Kasumi-1 (cell line): ENCODE data around the gene FLRT1.

ENCODE experiments used
- DNase-seq, 2 experiments: peaks; one replicate each; lab custom pipeline; 2025; lab: John Stamatoyannopoulos, UW

The FLRT1 gene

DNA sequence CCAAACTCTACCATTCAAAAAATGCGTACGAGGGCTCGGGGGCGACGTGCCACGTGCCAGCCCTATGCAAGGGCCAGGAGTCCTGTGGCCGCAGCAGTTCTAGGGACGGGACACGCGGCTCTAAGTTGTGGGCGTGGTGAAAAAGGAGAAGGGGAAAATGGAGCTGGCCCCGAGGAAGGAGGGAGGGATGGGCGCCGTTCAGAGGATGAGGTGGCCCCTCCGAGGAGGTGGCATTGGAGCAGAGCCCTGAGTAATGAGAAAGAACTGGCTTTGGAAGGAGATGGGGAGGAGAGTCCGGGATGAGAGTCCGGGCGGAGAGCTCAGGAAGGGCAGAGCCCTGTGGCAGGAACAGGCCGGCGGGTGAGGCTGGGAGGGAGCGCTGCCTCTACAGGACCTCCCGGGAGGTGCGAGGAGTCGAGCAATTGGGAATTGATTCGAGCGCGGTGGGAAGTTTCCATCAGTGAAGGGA is 28.5 kb upstream of the FLRT1 start:
- no peak for DNase-seq

GRCh38 chr11:64007629-64008282 is 28.0 kb upstream of the FLRT1 start:
- DNase-seq: no peak

- no peak for DNase-seq
These were observed 27.3 kb upstream of the FLRT1 start for GRCh38 chr11:64008283-64008913.

DNA sequence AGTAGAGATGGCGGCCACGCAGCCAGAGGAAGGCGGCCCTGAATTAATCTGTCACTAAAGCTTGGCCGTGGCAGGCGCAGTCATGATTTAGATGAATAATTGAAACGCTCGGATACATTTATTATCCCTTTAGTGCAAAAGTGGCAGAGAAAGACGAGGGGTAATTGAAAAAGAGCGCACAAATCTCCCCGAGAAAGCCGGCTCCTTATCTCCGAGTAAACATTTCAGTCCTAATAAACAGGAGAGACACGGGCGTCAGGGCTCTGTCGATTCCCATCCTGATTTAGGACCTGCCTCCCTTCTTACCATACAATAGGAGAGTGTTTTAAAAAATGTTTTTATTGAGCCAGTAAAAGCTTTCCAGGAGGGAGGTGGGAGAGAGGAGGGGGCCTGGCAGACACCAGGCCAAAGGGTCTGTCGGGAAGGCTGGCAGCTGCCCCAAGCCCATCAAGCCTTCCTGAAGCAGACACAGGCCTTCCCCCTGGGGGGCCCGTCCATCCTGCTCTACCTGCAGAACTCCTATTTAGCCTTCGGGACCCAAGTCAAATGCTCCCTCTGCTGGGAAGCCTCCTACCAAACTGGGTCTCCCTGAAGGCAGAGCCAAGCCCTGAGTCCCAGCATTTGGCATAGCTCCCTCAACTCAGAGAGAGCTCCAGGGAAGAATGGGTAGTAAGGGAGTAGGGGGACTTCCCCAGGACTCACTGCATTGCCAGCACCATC is 26.7 kb upstream of the FLRT1 start:
- DNase-seq: no peak

- DNase-seq: no peak
These were observed 26.0 kb upstream of the FLRT1 start for GRCh38 chr11:64009710-64010109.

GRCh38 chr11:64010783-64011182 is 24.9 kb upstream of the FLRT1 start:
- DNase-seq: no peak

DNA sequence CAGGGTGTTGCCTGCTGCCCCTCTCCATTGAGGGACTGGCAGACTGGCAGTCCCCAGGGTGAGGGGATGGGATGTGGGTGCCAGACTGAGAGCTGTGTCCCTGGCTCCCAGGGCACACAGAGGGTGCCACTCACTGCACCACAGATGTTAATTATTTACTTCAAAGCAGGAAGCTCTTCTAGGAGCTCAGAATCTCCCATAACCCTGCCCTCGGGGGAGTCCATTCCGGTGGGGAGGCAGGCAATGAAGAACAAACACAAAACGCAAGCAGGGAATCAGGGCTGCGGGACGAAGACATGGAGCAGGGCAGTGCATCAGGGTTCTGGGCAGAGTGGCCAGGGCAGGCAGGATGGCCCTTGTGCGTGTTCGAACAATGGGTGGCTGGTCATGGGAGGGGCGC is 24.4 kb upstream of the FLRT1 start:
- no peak for DNase-seq

- no peak for DNase-seq
These were observed 22.4 kb upstream of the FLRT1 start for GRCh38 chr11:64013141-64013896.

- DNase-seq: no peak
These were observed 21.4 kb upstream of the FLRT1 start for GRCh38 chr11:64014356-64014755.

GRCh38 chr11:64015510-64015909 is 20.2 kb upstream of the FLRT1 start:
- no peak for DNase-seq

DNA sequence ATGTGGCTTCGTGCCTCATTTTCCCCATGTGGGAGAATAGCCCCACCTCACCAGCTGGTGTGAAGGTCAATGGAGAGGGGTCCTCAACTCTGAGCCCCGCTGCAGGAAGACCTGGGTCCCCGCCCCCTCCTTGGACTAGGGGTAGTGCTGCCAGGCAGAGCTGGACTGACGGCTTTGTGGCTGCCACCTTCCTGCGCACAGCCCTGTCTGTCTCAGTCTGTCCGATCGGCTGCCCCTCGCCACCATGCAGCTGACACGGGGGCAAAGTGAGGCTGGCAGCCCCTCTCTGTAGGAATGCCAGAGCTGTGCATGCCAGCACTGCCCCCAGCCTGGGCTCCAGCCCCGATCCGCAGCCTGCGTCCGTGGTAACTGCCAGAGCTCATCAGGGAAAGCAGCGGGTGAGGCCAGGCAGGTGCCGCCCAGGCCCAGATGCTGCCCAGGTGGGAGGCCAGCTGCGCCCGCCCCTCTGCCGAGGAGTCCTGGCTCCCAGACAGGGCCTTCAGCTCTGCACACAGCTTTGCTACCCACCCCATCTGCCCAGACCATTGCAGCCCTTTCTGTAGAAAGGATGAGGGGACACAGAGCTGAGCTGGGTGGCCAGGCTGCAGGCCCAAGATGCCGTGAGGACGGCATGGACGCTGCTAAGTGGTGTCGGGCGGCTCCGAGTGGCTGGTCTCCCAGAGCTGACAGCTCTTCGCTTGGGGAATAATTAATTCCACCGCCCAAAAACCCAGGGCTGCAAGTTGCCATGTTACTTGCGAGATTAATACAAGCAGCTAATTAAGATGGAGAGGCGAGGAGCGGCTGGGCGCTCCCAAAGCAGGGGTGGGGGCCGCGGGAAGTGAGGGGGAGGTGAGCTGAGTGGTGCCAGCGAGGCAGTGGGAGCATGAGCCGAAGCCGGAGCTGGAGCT is 19.5 kb upstream of the FLRT1 start:
- DNase-seq: no peak

- DNase-seq: no peak
These were observed 17.8 kb upstream of the FLRT1 start for GRCh38 chr11:64017945-64018224.

- no peak for DNase-seq
These were observed 17.4 kb upstream of the FLRT1 start for GRCh38 chr11:64018310-64018709.

- no peak for DNase-seq
These were observed 16.4 kb upstream of the FLRT1 start for GRCh38 chr11:64019106-64020037.

DNA sequence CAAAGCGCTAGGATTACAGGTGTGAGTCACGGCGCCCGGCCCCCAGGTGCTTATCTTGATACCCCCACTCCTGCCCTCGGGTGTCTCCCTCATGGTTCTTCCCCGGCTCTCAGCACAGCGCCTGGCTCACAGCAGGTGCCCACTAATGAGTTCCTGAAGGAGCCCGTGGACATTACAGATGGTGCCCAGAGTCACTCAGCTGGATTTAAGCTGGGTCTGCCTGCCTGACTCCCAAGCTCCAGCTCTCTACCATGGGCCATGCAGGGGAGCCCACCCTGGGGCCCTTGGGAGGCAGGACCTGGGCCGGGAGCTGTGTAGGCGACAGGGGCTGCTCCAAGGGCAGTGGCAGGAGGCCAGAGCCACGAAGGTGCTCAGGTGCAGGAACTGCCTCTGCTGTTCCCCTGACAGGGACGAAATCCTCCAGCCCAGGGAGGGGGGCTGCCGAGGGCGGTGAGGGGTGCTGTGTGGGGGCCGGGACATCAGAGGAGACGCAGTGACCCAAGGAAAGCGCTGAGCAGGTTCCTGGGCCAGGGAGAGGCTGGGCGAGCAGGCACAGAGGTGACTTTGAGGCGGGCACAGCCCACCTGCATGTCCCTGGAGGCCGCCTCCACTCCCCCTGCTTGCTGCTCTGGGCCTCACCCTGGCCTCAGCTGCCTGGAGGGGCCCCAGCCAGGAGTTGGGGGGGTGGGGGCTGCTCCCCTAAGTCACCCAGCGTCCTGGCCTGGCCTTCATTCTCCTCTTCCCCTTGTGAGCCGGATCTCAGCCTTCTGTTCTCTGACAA is 14.6 kb upstream of the FLRT1 start:
- DNase-seq: no peak

DNA sequence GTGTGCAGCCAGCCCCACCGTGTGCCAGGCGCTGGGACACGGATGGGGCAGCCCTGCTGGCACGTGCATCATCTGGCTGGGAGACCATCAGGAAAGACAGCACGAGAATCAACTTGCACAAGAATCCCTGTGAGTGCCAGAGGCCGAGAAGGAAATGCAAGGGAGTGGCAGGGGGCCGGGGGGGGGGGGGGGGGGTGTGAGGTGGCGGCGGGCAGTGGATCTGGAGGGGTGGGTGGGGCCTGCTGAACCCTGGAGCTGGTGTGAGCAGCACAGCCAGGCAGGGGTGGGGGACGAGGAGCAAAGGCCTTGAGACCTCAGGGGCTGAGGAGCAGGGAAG is 14.0 kb upstream of the FLRT1 start:
- no peak for DNase-seq

- no peak for DNase-seq
These were observed 13.5 kb upstream of the FLRT1 start for GRCh38 chr11:64022125-64022784.

GRCh38 chr11:64023712-64024710 is 11.7 kb upstream of the FLRT1 start:
- DNase-seq: no peak
